T-cell (primary cell): Measurements from ENCODE around the gene RHOBTB3. TPM values are rescaled to one million over a fixed set of nuclear protein-coding genes. Genes with fewer than 3 reads are reported as not detected.
"Not testable (repeated sequence)": the region's sequence is repeated elsewhere in the genome, so short reads cannot be mapped to it uniquely, and the experiment has no call there.

Experiments
- ATAC-seq, 4 experiments: fragments of 200-7000 bp in 3 of 4; fragments of 150-1000 bp in 1 of 4; cut with Tn5 transposase; replicated peaks in 1 of 4; 1 replicate in 3 of 4; 2 replicates in 1 of 4; pipeline ENCODE4 v1.10.0; 2021; ENCODE audit warnings: moderate library complexity in 3 of 4, mild to moderate bottlenecking in 2 of 4, moderate number of reproducible peaks in 1 of 4
- CTCF ChIA-PET, 2 donors: fragments of 300-600 bp; sonication (Branson Sonifier 250); formaldehyde crosslinking; loops; one replicate each; lab custom pipeline; 2022; ENCODE audit warnings: antibody characterized with exemption in 2 of 2; lab: Charles Lee
- POLR2A ChIA-PET, 2 donors: fragments of 300-600 bp; sonication (Branson Sonifier 250); formaldehyde crosslinking; loops; one replicate each; lab custom pipeline; 2022; ENCODE audit warnings: antibody characterized with exemption in 2 of 2; lab: Charles Lee
- DNase-seq, 35 experiments: peaks; one replicate each; pipeline versions ENCODE4 v3.0.0 to v3.0.0-alpha.2; 2013 to 2023
- H3K27ac ChIP-seq: one replicate; pipeline ENCODE4 v1.5.1; 2013; ENCODE audit warnings: low read length
- H3K27me3 ChIP-seq, 2 experiments: replicated peaks in 1 of 2; 1 replicate in 1 of 2; 2 replicates in 1 of 2; pipeline versions ENCODE4 v1.6.1 to v1.7.0; 2013; ENCODE audit warnings: low read length in 1 of 2, mixed read lengths in 1 of 2; ENCODE audit not compliant: control insufficient read depth in 2 of 2, insufficient read depth in 2 of 2; ENCODE audit errors: extremely low read depth in 1 of 2
- H3K36me3 ChIP-seq, 2 donors: 1 replicate in 1 of 2; 2 replicates in 1 of 2; pipeline versions ENCODE4 v1.6.1 to v1.7.0; 2013; ENCODE audit warnings: low read length in 1 of 2; ENCODE audit not compliant: control insufficient read depth in 2 of 2, insufficient read depth in 1 of 2; ENCODE audit errors: extremely low read depth in 1 of 2
- H3K4me1 ChIP-seq, 2 experiments: 1 replicate in 1 of 2; 2 replicates in 1 of 2; pipeline versions ENCODE4 v1.6.1 to v1.7.0; 2013; ENCODE audit warnings: low read length in 2 of 2, mixed read lengths in 1 of 2; ENCODE audit not compliant: insufficient read depth in 2 of 2, control insufficient read depth in 1 of 2; ENCODE audit errors: extremely low read depth in 1 of 2
- H3K4me3 ChIP-seq, 2 donors: 1 replicate in 1 of 2; 2 replicates in 1 of 2; pipeline versions ENCODE4 v1.5.1 to v1.7.0; 2013; ENCODE audit warnings: mild to moderate bottlenecking in 2 of 2, low read length in 1 of 2, moderate library complexity in 1 of 2; ENCODE audit not compliant: control insufficient read depth in 1 of 2; ENCODE audit errors: extremely low read depth in 1 of 2
- H3K9me3 ChIP-seq: 2 replicates; pipeline ENCODE4 v1.7.0; 2013
- H3K27ac Mint-ChIP-seq, 2 donors: one replicate each; pipeline ENCODE4 v1.8.0; 2020 to 2021; ENCODE audit warnings: mild to moderate bottlenecking in 2 of 2, mixed read lengths in 2 of 2
- H3K27me3 Mint-ChIP-seq, 2 donors: one replicate each; pipeline ENCODE4 v1.8.0; 2021 to 2022; ENCODE audit warnings: mixed read lengths in 2 of 2
- H3K36me3 Mint-ChIP-seq: one replicate; pipeline ENCODE4 v1.8.0; 2021; ENCODE audit warnings: mixed read lengths
- H3K4me1 Mint-ChIP-seq, 3 donors: one replicate each; pipeline ENCODE4 v1.8.0; 2020 to 2022; ENCODE audit warnings: mixed read lengths in 3 of 3, mild to moderate bottlenecking in 1 of 3
- H3K4me3 Mint-ChIP-seq, 3 donors: one replicate each; pipeline ENCODE4 v1.8.0; 2020 to 2022; ENCODE audit warnings: mild to moderate bottlenecking in 3 of 3, mixed read lengths in 3 of 3, moderate library complexity in 3 of 3
- H3K9me3 Mint-ChIP-seq, 3 donors: one replicate each; pipeline ENCODE4 v1.8.0; 2020 to 2022; ENCODE audit warnings: mixed read lengths in 3 of 3
- WGBS: methylation state at CpG from one replicate; pipeline ENCODE4 v1.1.5; 2013; ENCODE audit warnings: missing lambda C conversion rate; ENCODE audit not compliant: insufficient coverage; 5-methylcytosine and 5-hydroxymethylcytosine counted together
- total RNA-seq, 35 experiments: library from RNA in 6 of 35; stranded (reverse) in 6 of 35; fragments of 120-200 nt in 1 of 35; gene quantifications; one replicate each; pipeline versions ENCODE4 v1.2.1 to v1.2.4 and lab custom pipeline; 2013 to 2026

RHOBTB3 gene
- total RNA-seq, 5 donors from 2014 or later (not counting 1 experiment from before 2014, with no cell fraction given): 2.6 to 4.8 (median 3.6) TPM

GRCh38 chr5:95809414-95809960 is 78.4 kb downstream of the RHOBTB3 start:
- Mint-ChIP-seq H3K4me1 (peaks cover 66 to 72% (median 70%) of the 10 kb centered on the region in 3 donors), H3K9me3 (no peaks in the 10 kb centered on the region), H3K27ac (peak overlapping the region; percentile 95 to 98), H3K36me3 (peaks cover 26% of the 10 kb centered on the region), H3K4me3 (peak overlapping the region in 2 of 3 donors; percentile 58 to 73), H3K27me3 (no peaks in the 10 kb centered on the region)
- 40% methylated on average over 1 of the region's 2 CpGs for whole genome bisulfite sequencing
- ChIA-PET CTCF (interaction anchor here (0.8 to 4.4 kb wide), 10 partner anchors 8 to 163 kb away, joined by 3 to 45 read pairs (median 7); partner anchors contain the start of genes GLRX (in 1 of the 2) and RFESD (in 1 of the 2)), POLR2A (interaction anchor here (0.6 to 2.1 kb wide), 5 partner anchors 10 to 894 kb away, joined by 3 to 14 read pairs (median 4); partner anchors contain the start of gene GLRX (in 1 of the 2))
- Histone ChIP-seq H3K9me3 (no peaks in the 10 kb centered on the region), H3K27me3 (no peaks in the 10 kb centered on the region), H3K27ac (peak overlapping the region; percentile 88), H3K36me3 (peaks cover 0 to 32% of the 10 kb centered on the region in 2 donors), H3K4me1 (peaks cover 44 to 55% of the 10 kb centered on the region in 2 experiments), H3K4me3 (no peak overlapping the region)
- no peak for ATAC-seq
- DNase-seq: peak in 1 of 35 experiments; percentile 14

DNA sequence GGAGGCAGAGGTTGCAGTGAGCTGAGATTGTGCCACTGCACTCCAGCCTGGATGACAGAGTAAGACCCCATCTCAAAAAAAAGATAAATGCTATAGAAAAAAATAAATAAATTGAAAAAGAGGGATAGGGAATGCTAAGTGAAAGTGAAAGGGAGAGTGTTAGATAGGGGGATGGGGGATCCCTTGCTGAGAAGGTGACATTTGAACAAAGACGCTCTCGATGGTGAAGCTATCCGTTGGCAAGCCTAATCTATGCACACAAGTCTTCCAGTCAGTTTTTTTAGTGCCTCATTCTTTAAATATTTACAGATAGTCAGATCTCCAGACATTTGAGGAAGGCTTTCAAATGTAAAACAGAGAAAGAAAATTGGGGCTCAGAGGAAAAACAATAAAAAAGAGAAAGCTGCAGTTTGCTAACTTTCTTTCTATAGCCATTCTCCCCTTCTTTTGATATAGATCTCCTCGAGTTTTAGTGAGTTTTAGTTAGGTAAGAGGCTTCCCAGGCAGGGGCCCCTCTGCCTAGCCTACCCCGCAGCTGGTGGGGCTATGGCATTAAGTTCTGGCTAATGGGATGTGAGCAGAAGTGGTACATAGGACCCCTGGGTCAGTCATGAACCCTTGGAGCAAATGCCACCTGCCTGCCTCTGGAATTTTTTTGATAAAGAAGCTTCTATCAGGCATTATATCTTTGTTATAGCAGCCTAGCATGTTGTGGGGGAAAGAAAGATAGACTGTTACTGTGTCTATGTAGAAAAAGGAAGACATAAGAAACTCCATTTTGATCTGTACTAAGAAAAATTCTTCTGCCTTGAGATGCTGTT is 79.4 kb downstream of the RHOBTB3 start:
- no peaks in the 10 kb centered on the region for H3K9me3 ChIP-seq
- Mint-ChIP-seq H3K27me3 (no peaks in the 10 kb centered on the region), H3K4me1 (peaks cover 74 to 81% (median 80%) of the 10 kb centered on the region in 3 donors), H3K4me3 (peak overlapping the region; percentile 58 to 73 (median 66)), H3K27ac (peak overlapping the region; percentile 95 to 98), H3K36me3 (peaks cover 30% of the 10 kb centered on the region), H3K9me3 (no peaks in the 10 kb centered on the region)
- peak overlapping the region in 1 of 2 donors; percentile 20 for H3K4me3 ChIP-seq
- CTCF ChIA-PET: interaction anchor here (1.3 to 4.4 kb wide), 5 partner anchors 7 to 34 kb away, joined by 3 to 45 read pairs (median 6); no protein-coding TSS in a partner anchor
- DNase-seq: peak in 1 of 35 experiments; percentile 49
- ATAC-seq: no peak
- POLR2A ChIA-PET: interaction anchor here (0.9 to 1.8 kb wide), 2 partner anchors 9 to 11 kb away, joined by 3 to 6 read pairs; partner anchors contain the start of gene GLRX (in 1 of the 2)
- peaks cover 52 to 60% of the 10 kb centered on the region in 2 experiments for H3K4me1 ChIP-seq
- WGBS: no CpG with 5 or more reads among the region's 5 CpGs
- H3K27ac ChIP-seq: peak overlapping the region; percentile 88
- peaks cover 4 to 42% of the 10 kb centered on the region in 2 donors for H3K36me3 ChIP-seq
- no peaks in the 10 kb centered on the region for H3K27me3 ChIP-seq

GRCh38 chr5:95811126-95811423 is 79.9 kb downstream of the RHOBTB3 start:
- not testable (repeated sequence) for H3K4me3 ChIP-seq, H3K27me3 ChIP-seq, ATAC-seq, DNase-seq, H3K9me3 ChIP-seq, H3K9me3 Mint-ChIP-seq, H3K27me3 Mint-ChIP-seq
- Histone ChIP-seq H3K27ac (peak overlapping the region; percentile 88), H3K4me1 (peaks cover 56 to 64% of the 10 kb centered on the region in 2 experiments), H3K36me3 (peaks cover 4 to 47% of the 10 kb centered on the region in 2 donors)
- CTCF ChIA-PET: interaction anchor here (1.4 to 4.4 kb wide), 3 partner anchors 29 to 33 kb away, joined by 5 to 45 read pairs (median 6); no protein-coding TSS in a partner anchor
- no CpG with 5 or more reads among the region's 6 CpGs for WGBS
- Mint-ChIP-seq H3K36me3 (peaks cover 35% of the 10 kb centered on the region), H3K4me1 (peaks cover 80 to 86% (median 86%) of the 10 kb centered on the region in 3 donors), H3K27ac (peak overlapping the region; percentile 95 to 98), H3K4me3 (peak overlapping the region in 1 of 3 donors; percentile 73)
- POLR2A ChIA-PET: interaction anchor here in 1 of 2 donors (1.8 kb wide), 1 partner anchor 11 kb away, joined by 6 read pairs; the partner anchor contains the start of gene GLRX

DNA sequence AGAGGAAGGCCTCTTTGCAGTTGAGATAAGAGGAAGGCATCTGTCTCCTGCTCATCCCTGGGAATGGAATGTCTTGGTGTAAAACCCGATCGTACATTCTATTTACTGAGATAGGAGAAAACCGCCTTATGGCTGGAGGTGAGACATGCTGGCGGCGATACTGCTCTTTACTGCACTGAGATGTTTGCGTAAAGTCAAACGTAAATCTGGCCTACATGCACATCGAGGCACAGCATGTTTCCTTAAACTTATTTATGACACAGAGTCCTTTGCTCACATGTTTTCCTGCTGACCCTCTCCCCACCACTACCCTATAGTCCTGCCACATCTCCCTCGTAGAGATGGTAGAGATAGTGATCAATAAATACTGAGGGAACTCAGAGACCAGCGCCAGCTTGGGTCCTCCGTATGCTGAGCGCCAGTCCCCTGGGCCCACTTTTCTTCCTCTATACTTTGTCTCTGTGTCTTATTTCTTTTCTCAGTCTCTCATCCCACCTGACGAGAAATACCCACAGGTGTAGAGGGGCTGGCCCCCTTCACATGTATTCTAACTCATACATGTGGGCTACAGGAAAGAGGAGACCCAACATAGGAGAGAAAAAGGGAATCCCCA is 80.4 kb downstream of the RHOBTB3 start:
- Mint-ChIP-seq H3K4me3 (peak overlapping the region in 2 of 3 donors; percentile 28 to 73), H3K36me3 (peaks cover 40% of the 10 kb centered on the region), H3K4me1 (peaks cover 85 to 91% (median 90%) of the 10 kb centered on the region in 3 donors), H3K27ac (peak overlapping the region; percentile 95 to 98)
- not testable (repeated sequence) for H3K9me3 Mint-ChIP-seq, H3K27me3 ChIP-seq, DNase-seq, ATAC-seq, H3K9me3 ChIP-seq, H3K27me3 Mint-ChIP-seq, H3K4me3 ChIP-seq
- CTCF ChIA-PET: interaction anchor here (1.2 to 4.4 kb wide), 5 partner anchors 12 to 33 kb away, joined by 3 to 45 read pairs (median 5); partner anchors contain the start of gene GLRX (in 1 of the 2)
- Histone ChIP-seq H3K27ac (peak overlapping the region; percentile 37), H3K36me3 (peaks cover 4 to 51% of the 10 kb centered on the region in 2 donors), H3K4me1 (peaks cover 57 to 69% of the 10 kb centered on the region in 2 experiments)
- WGBS: 80% methylated on average over 2 of the region's 13 CpGs
- POLR2A ChIA-PET: interaction anchor here in 1 of 2 donors (1.8 kb wide), 1 partner anchor 10 kb away, joined by 6 read pairs; the partner anchor contains the start of gene GLRX

DNA sequence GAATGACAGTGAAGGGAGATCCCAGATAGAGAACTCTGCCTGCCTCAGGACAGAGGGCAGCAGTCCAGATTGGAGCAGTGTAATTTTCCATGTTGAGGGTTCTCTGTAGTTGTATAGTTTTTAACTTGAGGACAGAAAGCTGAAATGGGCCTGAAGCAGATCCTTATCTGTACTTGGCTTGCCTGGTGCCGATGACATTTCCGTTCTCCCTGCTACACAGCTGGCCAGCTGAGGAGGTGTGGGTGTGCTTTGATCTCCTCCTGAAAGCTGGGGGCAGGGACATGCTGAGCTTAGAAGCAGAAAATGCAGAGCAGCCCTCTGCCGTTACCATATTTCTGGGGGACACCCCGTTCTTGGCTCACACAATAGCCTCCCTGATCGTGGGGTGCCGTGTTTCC is 80.9 kb downstream of the RHOBTB3 start:
- Mint-ChIP-seq H3K36me3 (peaks cover 41% of the 10 kb centered on the region), H3K4me3 (peak overlapping the region in 2 of 3 donors; percentile 28 to 67), H3K4me1 (peaks cover 90 to 95% (median 94%) of the 10 kb centered on the region in 3 donors), H3K9me3 (no peaks in the 10 kb centered on the region), H3K27me3 (no peaks in the 10 kb centered on the region), H3K27ac (peak overlapping the region; percentile 95 to 98)
- peaks cover 4 to 56% of the 10 kb centered on the region in 2 donors for H3K36me3 ChIP-seq
- H3K27ac ChIP-seq: peak overlapping the region; percentile 37
- ChIA-PET CTCF (interaction anchor here in 1 of 2 donors (1.2 kb wide), 2 partner anchors 11 to 31 kb away, joined by 3 to 4 read pairs; partner anchors contain the start of gene GLRX), POLR2A (interaction anchor here (0.6 to 1.4 kb wide), 2 partner anchors 10 to 11 kb away, joined by 3 to 4 read pairs; partner anchors contain the start of gene GLRX (in 1 of the 2))
- WGBS: 48% methylated on average over 4 of the region's 6 CpGs
- H3K4me3 ChIP-seq: no peak overlapping the region
- H3K27me3 ChIP-seq: no peaks in the 10 kb centered on the region
- DNase-seq: peak in 8 of 35 experiments; percentile 13 to 49 (median 22)
- ATAC-seq: peak in 1 of 4 experiments; percentile 8
- H3K9me3 ChIP-seq: no peaks in the 10 kb centered on the region
- H3K4me1 ChIP-seq: peaks cover 62 to 74% of the 10 kb centered on the region in 2 experiments
